ENCODE measurements around the gene MYH6.

- TF ChIP-seq EZH2 (IDR thresholded peaks at IDR 0.05): no peak
- no peak for TF ChIP-seq POLR2AphosphoS5 (IDR thresholded peaks at IDR 0.05; ENCODE audit: borderline replicate concordance, low read depth, low read length)
Observed at GRCh38 chr14:23435543-23436326, 27.7 kb upstream of the MYH6 start, which contains the start of gene MYH7.
